ENCODE results near the gene MAPK1IP1L.
"Not testable (repeated sequence)": the region's sequence is repeated elsewhere in the genome, so short reads cannot be mapped to it uniquely, and the experiment has no call there.

MAPK1IP1L gene

GRCh38 chr14:55051423-55052268 is at the start of gene MAPK1IP1L:
Gene MAPK1IP1L (plus strand): TSS chr14:55051647. CDS start chr14:55061684, 10,037 bp downstream.
- DNase-seq: peak; percentile 98

- DNase-seq: no peak
Measured at GRCh38 chr14:55005071-55005470, 46.4 kb upstream of the MAPK1IP1L start.

GRCh38 chr14:55015006-55015405 is 36.4 kb upstream of the MAPK1IP1L start:
- DNase-seq: no peak

GRCh38 chr14:55019968-55020554 is 31.4 kb upstream of the MAPK1IP1L start:
- no peak for DNase-seq

GRCh38 chr14:55024365-55024764 is 27.1 kb upstream of the MAPK1IP1L start:
- not testable (repeated sequence) for DNase-seq

GRCh38 chr14:55025948-55026347 is 25.5 kb upstream of the MAPK1IP1L start:
- DNase-seq: no peak

- DNase-seq: no peak
Measured at GRCh38 chr14:55026441-55026792, 25.0 kb upstream of the MAPK1IP1L start.

- DNase-seq: peak; percentile 99
Measured at GRCh38 chr14:55026793-55027561, 24.5 kb upstream of the MAPK1IP1L start, which contains the start of the genes SOCS4 and WDHD1. Gene SOCS4 (plus strand): TSS chr14:55027236. CDS start chr14:55043042, 15,806 bp downstream. Gene WDHD1 (minus strand): TSS chr14:55027099. CDS start chr14:55026787, 312 bp downstream.

- no peak for DNase-seq
Measured at GRCh38 chr14:55028066-55028465, 23.4 kb upstream of the MAPK1IP1L start.

GRCh38 chr14:55028476-55028875 is 23.0 kb upstream of the MAPK1IP1L start:
- DNase-seq: no peak

GRCh38 chr14:55031190-55031589 is 20.3 kb upstream of the MAPK1IP1L start:
- DNase-seq: no peak

GRCh38 chr14:55037995-55038394 is 13.5 kb upstream of the MAPK1IP1L start:
- DNase-seq: not testable (repeated sequence)

GRCh38 chr14:55038708-55039107 is 12.7 kb upstream of the MAPK1IP1L start:
- DNase-seq: no peak

- DNase-seq: no peak
Measured at GRCh38 chr14:55043528-55043927, 7.9 kb upstream of the MAPK1IP1L start.

GRCh38 chr14:55045087-55045486 is 6.4 kb upstream of the MAPK1IP1L start:
- no peak for DNase-seq

GRCh38 chr14:55047301-55048053 is 4.0 kb upstream of the MAPK1IP1L start:
- no peak for DNase-seq

- no peak for DNase-seq
Measured at GRCh38 chr14:55048900-55049436, 2.5 kb upstream of the MAPK1IP1L start.

- no peak for DNase-seq
Measured at GRCh38 chr14:55051165-55051422, 353 bp upstream of the MAPK1IP1L start.

- DNase-seq: no peak
Measured at GRCh38 chr14:55052269-55052930, 953 bp downstream of the MAPK1IP1L start.

- DNase-seq: no peak
Measured at GRCh38 chr14:55053018-55053417, 1.6 kb downstream of the MAPK1IP1L start.

GRCh38 chr14:55053500-55053899 is 2.1 kb downstream of the MAPK1IP1L start:
- DNase-seq: no peak

- DNase-seq: no peak
Measured at GRCh38 chr14:55054098-55054497, 2.7 kb downstream of the MAPK1IP1L start.

All from activated CD4-positive, CD25-positive, alpha-beta regulatory T cell treated with anti-CD3 and anti-CD28 coated beads, Interleukin-2, amount 50 U/mL, for 72 hours (primary cell).